Measurements from ENCODE around the gene CHURC1.

CHURC1 gene

GRCh38 chr14:64958743-64959142, 44.5 kb downstream of the CHURC1 start:
- DNase-seq, result no peak

- no peak for DNase-seq
Measured at GRCh38 chr14:64960762-64961276, 46.6 kb downstream of the CHURC1 start.

- no peak for DNase-seq
Measured at GRCh38 chr14:64963611-64964010, 49.4 kb downstream of the CHURC1 start.

- no peak for DNase-seq
Measured at GRCh38 chr14:64965356-64966000, 51.2 kb downstream of the CHURC1 start.

GRCh38 chr14:64966976-64967375, 52.7 kb downstream of the CHURC1 start:
- no peak for DNase-seq

- no peak for DNase-seq
Measured at GRCh38 chr14:64968167-64968566, 53.9 kb downstream of the CHURC1 start.

- no peak for DNase-seq
Measured at GRCh38 chr14:64968651-64969050, 54.4 kb downstream of the CHURC1 start.

- no peak for DNase-seq
Measured at GRCh38 chr14:64970041-64970440, 55.8 kb downstream of the CHURC1 start.

GRCh38 chr14:64970776-64971477, 56.7 kb downstream of the CHURC1 start:
- no peak for DNase-seq

- DNase-seq, result no peak
Measured at GRCh38 chr14:64971491-64971942, 57.3 kb downstream of the CHURC1 start.

- peak; percentile 75 for DNase-seq
Measured at GRCh38 chr14:64971943-64972791, 57.9 kb downstream of the CHURC1 start, which contains the start of gene RAB15. RAB15 (minus strand) TSS chr14:64972336; CDS start chr14:64972076, 260 bp downstream.

GRCh38 chr14:64973026-64973442, 58.8 kb downstream of the CHURC1 start:
- no peak for DNase-seq

- DNase-seq, result no peak
Measured at GRCh38 chr14:64973826-64974225, 59.6 kb downstream of the CHURC1 start.

GRCh38 chr14:64974563-64974962, 60.3 kb downstream of the CHURC1 start:
- DNase-seq, result no peak

- DNase-seq, result no peak
Measured at GRCh38 chr14:64979336-64980074, 65.2 kb downstream of the CHURC1 start.

- DNase-seq, result peak; percentile 59
Measured at GRCh38 chr14:64983439-64984310, 69.4 kb downstream of the CHURC1 start.
